ENCODE data around the gene MND1. TPM values are rescaled to one million over a fixed set of nuclear protein-coding genes. Genes with fewer than 3 reads are reported as not detected.

The MND1 gene
- total and polyA plus RNA-seq, 2 of the 8 experiments (the other 6 are each of a cell fraction or from before 2014, with no cell fraction given) = 4.4 to 26.2 TPM

DNA sequence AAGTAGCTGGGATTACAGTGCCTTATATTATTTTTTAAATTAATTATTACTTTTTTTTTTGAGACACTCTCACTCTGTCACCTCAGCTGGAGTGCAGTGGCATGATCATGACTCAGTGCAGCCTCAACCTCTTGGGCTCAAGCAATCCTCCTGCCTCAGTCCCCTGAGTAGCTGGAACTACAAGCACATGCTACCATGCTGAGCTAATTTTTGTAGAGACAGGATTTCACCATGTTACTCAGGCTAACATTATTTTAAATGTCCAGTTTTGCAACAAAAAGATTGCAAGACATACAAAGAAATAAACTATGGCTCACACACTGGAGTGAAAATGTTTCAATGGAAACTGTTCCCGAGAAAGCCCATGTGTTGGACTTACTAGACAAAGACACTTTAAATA lies 59.2 kb downstream of the MND1 start (continued):
- TF ChIP-seq CHD7 (IDR thresholded peaks at IDR 0.05; ENCODE audit: insufficient replicate concordance, low read length) (no peak), RXRA (IDR thresholded peaks at IDR 0.05; ENCODE audit: insufficient read depth, low read depth, low read length) (no peak), CBX8 (IDR thresholded peaks at IDR 0.05; ENCODE audit: borderline replicate concordance, low read depth, low read length) (no peak), BRCA1 (IDR thresholded peaks at IDR 0.05; ENCODE audit: low read depth, low read length) (no peak), CBX5 (IDR thresholded peaks at IDR 0.05; ENCODE audit: low read depth, low read length) (no peak), CEBPB (IDR thresholded peaks at IDR 0.05; ENCODE audit: low read depth, low read length) (no peak), JUN (IDR thresholded peaks at IDR 0.05; ENCODE audit: low read depth, low read length) (no peak)

Data from H1 (cell line).